HG03432 (cell line): ENCODE results near the gene P4HA1.
"Not testable (repeated sequence)": the region's sequence is repeated elsewhere in the genome, so short reads cannot be mapped to it uniquely, and the experiment has no call there.

Experiments used
- ATAC-seq: cut with Tn5 transposase; IDR thresholded peaks from one replicate; pipeline ENCODE4 v1.9.1; 2021; ENCODE audit warnings: mild to moderate bottlenecking, moderate library complexity; ENCODE audit not compliant: unreplicated experiment

The P4HA1 gene

GRCh38 chr10:73096449-73097304 lies at the start of gene P4HA1:
Gene P4HA1 (minus strand): TSS chr10:73096866. CDS start chr10:73074883, 21,983 bp downstream.
- ATAC-seq: peak; percentile 87

GRCh38 chr10:73141603-73142002 lies 44.9 kb upstream of the P4HA1 start:
- no peak for ATAC-seq

GRCh38 chr10:73139251-73139650 lies 42.6 kb upstream of the P4HA1 start:
- no peak for ATAC-seq

GRCh38 chr10:73136627-73137026 lies 40.0 kb upstream of the P4HA1 start:
- no peak for ATAC-seq

GRCh38 chr10:73134727-73135126 lies 38.1 kb upstream of the P4HA1 start:
- ATAC-seq: no peak

- no peak for ATAC-seq
Observed at GRCh38 chr10:73131913-73132686, 35.4 kb upstream of the P4HA1 start.

- ATAC-seq: no peak
Observed at GRCh38 chr10:73131301-73131700, 34.6 kb upstream of the P4HA1 start.

GRCh38 chr10:73126343-73126742 lies 29.7 kb upstream of the P4HA1 start:
- no peak for ATAC-seq

GRCh38 chr10:73119952-73120351 lies 23.3 kb upstream of the P4HA1 start:
- ATAC-seq: no peak

GRCh38 chr10:73119457-73119856 lies 22.8 kb upstream of the P4HA1 start:
- no peak for ATAC-seq

GRCh38 chr10:73117976-73118743 lies 21.5 kb upstream of the P4HA1 start:
- ATAC-seq: peak; percentile 79

- no peak for ATAC-seq
Observed at GRCh38 chr10:73116017-73116416, 19.4 kb upstream of the P4HA1 start.

- ATAC-seq: no peak
Observed at GRCh38 chr10:73113551-73113950, 16.9 kb upstream of the P4HA1 start.

GRCh38 chr10:73112032-73112431 lies 15.4 kb upstream of the P4HA1 start:
- ATAC-seq: not testable (repeated sequence)

- peak; percentile 79 for ATAC-seq
Observed at GRCh38 chr10:73110345-73110849, 13.7 kb upstream of the P4HA1 start, which contains the start of gene NUDT13. Gene NUDT13 (plus strand): TSS chr10:73110455. CDS start chr10:73114366, 3,911 bp downstream.

GRCh38 chr10:73109248-73109652 lies 12.6 kb upstream of the P4HA1 start:
- ATAC-seq: not testable (repeated sequence)

- no peak for ATAC-seq
Observed at GRCh38 chr10:73106301-73106700, 9.6 kb upstream of the P4HA1 start.

GRCh38 chr10:73099141-73099540 lies 2.5 kb upstream of the P4HA1 start:
- no peak for ATAC-seq

- ATAC-seq: no peak
Observed at GRCh38 chr10:73097305-73097670, 622 bp upstream of the P4HA1 start.

GRCh38 chr10:73096041-73096448 lies 621 bp downstream of the P4HA1 start:
- ATAC-seq: peak; percentile 32

GRCh38 chr10:73095481-73096021 lies 1.1 kb downstream of the P4HA1 start:
- ATAC-seq: no peak
